HG02870 (cell line): ENCODE measurements around the gene TMEM52.

Experiments
- ATAC-seq: cut with Tn5 transposase; IDR thresholded peaks from one replicate; pipeline ENCODE4 v1.9.1; 2021; ENCODE audit warnings: mild to moderate bottlenecking, moderate library complexity; ENCODE audit not compliant: unreplicated experiment

The TMEM52 gene

DNA sequence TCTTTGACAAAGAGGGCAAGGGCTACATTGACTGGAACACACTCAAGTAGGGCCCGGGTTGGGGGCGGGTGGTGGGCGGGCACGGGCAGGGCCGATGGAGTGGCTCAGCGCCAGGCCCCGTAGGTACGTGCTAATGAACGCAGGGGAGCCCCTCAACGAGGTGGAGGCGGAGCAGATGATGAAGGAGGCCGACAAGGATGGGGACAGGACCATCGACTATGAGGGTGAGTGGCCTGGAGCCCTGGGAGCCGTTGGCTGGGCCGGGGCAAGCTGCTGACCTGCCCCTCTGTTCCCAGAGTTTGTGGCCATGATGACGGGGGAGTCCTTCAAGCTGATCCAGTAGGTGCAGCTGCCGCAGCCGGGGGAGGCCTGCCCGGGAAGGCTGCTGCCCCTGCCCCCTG lies 2.2 kb downstream of the TMEM52 start:
- no peak for ATAC-seq

GRCh38 chr1:1915911-1916840 lies 2.9 kb downstream of the TMEM52 start:
- ATAC-seq, result no peak

DNA sequence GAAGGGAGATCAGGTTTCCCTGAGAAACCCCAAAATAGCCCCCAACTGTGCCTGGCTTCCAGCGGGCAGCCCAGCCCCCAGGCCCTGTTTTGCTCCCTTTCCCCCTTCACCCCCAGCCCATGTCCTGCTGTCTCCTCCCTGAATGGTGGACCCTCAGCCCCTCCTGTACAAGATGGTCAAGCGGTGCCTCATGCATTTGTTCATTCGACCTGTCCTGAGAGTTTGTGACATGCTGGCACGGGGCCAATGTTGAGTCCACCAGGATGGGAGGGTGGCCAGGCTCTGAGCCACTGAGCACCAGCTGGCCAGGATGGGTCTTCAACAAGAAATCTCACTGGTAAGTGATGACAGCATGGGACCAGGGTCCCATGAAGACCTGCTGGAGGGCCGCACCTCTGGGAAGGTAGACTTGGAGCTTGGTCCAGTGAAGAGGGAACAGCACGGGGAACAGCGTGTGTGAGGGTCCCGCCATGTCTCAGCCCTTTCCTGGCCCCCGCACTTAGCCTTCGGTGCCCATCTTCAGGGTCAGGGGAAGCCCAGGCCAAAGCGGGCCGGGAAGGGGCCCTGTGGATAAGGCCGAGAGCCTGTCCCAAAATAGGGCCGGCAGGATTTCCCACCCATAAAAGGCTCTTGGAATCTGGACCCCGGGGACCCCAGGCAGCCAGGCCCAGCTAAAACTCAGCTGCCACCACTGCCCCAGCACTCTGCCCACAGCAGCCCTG lies 3.9 kb downstream of the TMEM52 start, which contains the start of gene CALML6:
Gene CALML6, plus strand, starts transcription at position 290 of the 722 bp plus-strand sequence. Its CDS starts 21 bp downstream, at position 311.
- no peak for ATAC-seq

DNA sequence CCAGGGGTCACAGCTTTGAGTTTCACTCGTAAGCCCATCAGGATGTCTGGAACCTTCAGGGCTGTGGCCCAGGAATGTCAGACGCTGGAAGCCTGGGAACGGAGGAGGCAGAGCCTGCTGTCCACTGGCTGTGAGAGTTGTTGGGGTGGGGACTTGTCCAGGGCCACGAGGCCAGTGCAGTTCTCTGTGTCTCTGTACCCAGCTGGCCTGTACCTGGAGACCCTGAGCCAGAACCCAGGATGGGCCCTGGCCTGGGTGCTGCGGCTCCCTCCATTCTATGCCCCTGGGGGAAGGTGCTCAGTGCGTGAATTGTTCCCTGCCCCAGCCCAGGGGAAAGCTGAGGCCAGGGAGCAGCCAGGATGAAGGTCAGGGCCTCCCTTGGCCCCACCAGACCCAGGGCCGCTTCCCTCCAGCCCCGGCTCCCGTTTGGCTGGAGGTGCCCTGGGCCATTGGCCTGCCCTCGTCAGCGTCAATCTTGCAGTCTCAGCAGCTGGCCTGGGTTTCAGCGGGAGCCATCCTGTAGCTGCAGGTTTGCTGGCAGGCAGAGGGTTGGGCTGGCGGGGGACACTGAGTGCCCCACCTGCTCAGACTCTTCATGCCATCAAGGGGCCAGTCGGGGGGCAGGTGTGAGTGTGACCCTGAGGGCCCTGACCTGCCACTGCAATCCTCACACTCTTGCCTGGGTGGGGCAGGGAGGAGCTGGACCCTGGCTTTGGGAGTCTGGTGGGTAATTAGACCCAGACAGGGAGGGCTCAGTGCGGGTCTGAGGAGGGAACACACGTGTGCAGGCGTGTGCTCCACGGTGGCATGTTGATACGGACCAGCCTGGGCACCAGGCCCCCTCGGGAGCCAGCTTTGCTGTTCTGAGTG lies 4.7 kb downstream of the TMEM52 start:
- ATAC-seq, result no peak

- no peak for ATAC-seq
These were observed 7.6 kb downstream of the TMEM52 start for GRCh38 chr1:1911350-1912041.

- no peak for ATAC-seq
These were observed 8.3 kb downstream of the TMEM52 start for GRCh38 chr1:1910651-1911331.

DNA sequence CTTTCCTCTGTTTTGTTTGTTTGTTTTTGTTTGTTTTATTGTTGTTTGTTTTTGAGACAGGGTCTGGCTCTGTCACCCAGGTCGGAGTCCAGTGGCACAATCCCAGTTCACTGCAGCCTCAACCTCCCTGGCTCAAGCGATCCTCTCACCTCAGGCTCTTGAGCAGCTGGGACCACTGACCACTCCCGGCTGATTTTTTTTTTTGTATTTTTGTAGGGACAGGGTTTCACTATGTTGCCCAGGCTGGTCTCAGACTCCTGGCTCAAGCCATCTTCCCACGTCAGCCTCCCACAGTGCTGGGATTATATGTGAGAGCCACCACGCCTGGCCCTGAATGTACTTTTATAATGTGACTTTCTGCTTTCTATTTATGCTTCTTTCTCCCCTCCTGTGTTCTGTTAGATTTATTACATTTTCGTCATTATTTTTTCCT lies 9.0 kb downstream of the TMEM52 start:
- ATAC-seq, result no peak

GRCh38 chr1:1908506-1908791 lies 10.6 kb downstream of the TMEM52 start:
- no peak for ATAC-seq

DNA sequence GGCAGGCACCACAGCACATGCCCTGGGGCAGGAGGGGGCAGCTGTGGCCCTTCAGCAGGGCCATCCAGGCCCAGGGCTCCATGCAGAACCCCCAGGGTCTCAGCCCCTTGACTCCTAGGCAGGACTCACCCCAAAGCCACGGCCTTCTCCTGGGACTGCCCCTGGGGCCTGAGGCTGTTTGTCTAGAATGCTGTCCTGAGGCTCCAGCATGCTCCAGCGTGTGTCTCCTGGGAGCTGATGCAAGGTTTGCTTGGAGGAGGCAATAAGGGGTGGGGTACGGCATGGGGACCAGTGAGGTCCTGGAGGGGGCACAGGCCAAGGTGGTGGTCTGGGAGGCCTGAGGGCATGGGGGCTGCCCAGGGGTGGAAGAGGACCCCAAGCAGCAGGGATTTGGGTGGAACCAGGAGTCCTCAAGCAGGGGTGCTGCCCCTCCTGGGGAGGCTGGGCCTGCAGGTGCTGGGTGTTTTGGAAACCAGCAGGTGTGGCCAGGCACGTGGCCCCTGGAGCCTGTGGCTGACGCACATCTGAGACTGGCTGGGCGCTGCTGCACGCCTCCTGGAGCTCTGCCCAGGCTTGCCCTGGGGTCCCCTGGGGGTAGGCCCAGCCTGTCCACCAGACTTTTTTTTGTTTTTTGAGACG lies 11.9 kb downstream of the TMEM52 start:
- ATAC-seq, result no peak

DNA sequence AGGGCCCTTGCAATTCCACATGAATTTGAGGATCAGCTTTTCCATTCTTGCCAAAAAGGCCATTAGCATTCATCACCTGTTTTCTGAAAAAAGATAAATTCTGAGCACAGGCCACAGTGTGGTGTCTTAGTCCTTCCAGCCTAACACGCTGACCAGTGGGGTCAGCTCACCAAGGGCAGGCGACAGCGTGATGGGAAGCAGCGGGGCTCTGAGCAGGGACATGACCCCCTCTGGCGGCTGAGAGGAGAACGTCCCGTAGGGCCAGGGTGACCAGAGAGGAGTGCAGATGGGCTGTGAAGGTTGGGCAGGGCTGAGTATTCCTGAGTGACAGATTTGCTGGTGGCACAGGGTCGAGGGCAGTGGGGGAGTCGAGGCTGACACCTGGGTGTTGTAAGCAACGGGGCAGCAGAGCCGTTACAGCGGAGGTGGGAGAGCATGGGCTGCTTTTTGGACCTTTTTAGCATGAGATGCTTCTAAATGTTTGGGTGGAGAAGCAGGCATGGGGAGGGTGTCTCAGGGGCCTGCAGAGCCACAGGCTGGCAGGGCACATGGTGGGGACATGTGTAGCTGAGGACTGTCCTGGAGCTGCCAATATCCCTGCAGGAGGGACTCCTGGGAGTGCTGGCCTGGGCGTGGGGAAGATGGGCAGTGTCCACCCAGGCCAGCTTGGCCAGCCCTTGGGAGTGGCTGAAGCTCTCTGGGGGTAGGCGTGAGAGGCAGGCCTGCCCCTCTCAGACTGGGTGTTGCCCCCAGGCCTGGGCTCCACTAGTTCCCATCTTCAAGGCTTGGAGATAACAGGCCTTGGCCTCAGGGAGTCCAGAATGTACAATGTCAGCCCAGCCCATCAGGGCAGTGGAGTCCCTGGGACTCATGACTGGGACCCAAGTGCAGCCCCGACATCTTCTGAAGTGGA lies 12.6 kb downstream of the TMEM52 start:
- ATAC-seq, result no peak

DNA sequence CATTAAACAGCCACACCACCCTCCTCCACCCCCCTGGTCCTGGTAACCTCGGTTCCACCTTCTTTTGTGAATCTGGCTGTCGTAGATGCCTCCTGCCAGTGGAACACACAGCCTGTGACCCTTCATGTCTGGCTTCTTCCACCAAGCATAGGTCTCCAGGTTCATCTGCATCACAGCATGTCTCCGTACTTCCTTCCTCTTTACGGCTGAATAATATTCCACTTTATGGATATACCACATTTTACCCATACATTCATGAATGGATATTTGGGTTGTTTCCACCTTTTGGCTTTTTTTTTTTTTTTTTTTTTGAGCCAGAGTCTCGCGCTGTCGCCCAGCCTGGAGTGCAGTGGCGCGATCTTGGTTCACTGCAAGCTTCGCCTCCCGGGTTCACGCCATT lies 15.9 kb downstream of the TMEM52 start:
- no peak for ATAC-seq

GRCh38 chr1:1901641-1902294 lies 17.3 kb downstream of the TMEM52 start:
- no peak for ATAC-seq

GRCh38 chr1:1900883-1901640 lies 18.0 kb downstream of the TMEM52 start:
- no peak for ATAC-seq

DNA sequence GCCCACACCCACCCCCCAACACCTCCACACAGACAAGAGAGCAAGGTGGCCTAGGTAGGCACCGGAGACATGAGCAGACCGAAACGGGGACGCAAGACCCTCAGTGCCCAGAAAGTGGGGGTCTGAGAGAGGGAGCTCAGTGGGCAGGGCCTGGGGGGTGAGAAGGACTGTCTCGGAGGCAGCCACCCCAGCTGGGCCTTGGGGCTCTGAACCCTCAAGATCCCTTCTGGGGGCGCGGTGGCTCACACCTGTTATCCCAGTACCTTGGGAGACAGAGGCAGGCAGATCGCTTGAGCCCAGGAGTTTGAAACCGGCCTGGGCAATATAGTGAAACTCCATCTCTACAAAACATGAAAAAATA lies 19.1 kb downstream of the TMEM52 start:
- no peak for ATAC-seq

DNA sequence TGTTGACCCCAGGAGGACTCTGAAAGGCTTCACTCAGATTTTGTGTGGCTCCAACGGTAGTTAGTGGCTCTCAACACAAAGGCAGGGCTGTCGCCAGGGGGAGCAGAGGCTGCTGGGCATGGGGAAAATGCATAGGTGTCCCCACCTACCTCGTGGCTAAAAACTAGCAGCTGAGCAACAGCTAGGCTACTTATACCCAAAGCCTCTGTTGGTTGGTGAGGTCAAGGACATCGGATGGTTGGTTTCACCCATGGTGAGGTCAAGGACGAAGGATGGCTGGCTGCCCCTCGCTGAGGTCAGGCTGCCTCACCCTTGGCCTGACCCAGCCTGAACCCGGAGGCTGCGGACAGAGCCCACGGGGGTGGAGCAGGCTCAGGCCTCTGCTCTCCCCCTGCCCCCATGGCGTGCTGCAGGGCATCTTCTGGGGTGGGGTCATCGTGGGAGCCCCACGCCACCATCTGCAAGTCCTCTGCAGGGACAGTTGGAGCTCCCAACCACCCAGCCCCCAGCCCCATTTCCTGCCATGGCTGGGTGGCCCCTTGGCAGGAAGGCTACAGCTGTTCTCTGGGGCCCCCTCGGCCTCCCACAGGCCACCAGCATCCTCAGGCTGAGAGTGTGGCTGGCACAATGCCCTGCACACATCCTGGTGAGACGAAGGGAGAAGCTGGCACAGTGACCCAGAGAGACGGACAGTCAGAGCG lies 19.7 kb downstream of the TMEM52 start:
- ATAC-seq, result no peak

DNA sequence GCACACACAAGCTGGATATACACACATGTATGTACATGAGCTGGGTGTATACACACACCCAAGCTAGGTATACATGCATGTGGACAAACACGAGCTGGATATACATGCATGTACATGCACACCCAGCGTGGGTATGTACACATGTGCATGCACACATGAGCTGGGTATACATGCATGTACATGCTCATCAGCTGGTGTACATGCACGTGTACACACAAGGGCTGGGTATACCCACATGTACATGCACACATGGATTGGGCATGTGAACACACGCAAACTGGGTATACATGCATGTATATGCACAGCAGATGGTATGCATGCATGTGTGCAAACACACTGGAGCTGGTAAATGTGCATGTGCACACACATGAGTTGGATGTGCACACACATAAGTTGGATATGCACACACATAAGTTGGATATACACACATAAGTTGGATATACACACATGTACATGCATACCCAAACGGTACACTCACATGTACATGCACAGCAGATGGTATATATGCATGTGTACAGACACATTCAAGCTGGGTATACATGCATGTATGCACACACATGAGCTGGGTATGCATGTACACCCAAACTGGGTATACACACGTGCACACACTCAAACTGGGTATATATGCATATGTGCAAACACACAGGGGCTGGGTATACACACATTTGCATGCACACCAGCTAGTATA lies 20.7 kb downstream of the TMEM52 start:
- no peak for ATAC-seq
